Upper lobe of left lung (tissue), 4 donors: ENCODE measurements around the gene FAM184B.

ENCODE experiments used
- CTCF ChIP-seq, 6 experiments: fragments of 450-650 bp in 4 of 6; fragments of 200-600 bp in 2 of 6; sonication (generic) in 2 of 6; IDR thresholded peaks; one replicate each; pipeline ENCODE4 v1.5.1; 2016 to 2019; ENCODE audit warnings: antibody characterized with exemption in 6 of 6
- EP300 ChIP-seq, 4 donors: sonication (generic); formaldehyde crosslinking; IDR thresholded peaks; one replicate each; pipeline ENCODE4 v1.5.1; 2017; ENCODE audit warnings: antibody characterized with exemption in 4 of 4, control low read depth in 2 of 4
- POLR2A ChIP-seq, 4 donors: fragments of 450-650 bp; IDR thresholded peaks; one replicate each; pipeline ENCODE4 v1.5.1; 2016 to 2017; ENCODE audit warnings: antibody characterized with exemption in 4 of 4, mild to moderate bottlenecking in 2 of 4
- POLR2AphosphoS5 ChIP-seq, 2 donors: sonication (generic); formaldehyde crosslinking; IDR thresholded peaks; one replicate each; pipeline ENCODE4 v1.5.1; 2017; ENCODE audit warnings: antibody characterized with exemption in 2 of 2

GRCh38 chr4:17690135-17690534 is 91.3 kb downstream of the FAM184B start:
- TF ChIP-seq POLR2A (IDR thresholded peaks at IDR 0.05) (no peak), CTCF (IDR thresholded peaks at IDR 0.05) (no peak), EP300 (IDR thresholded peaks at IDR 0.05) (no peak), POLR2AphosphoS5 (IDR thresholded peaks at IDR 0.05) (no peak)
